SH-SY5Y (cell line): ENCODE measurements around the gene MITF.

Source experiments
- GATA2 ChIP-seq: IDR thresholded peaks from 2 replicates; pipeline ENCODE4 v1.6.1; 2011; ENCODE audit warnings: mild to moderate bottlenecking, low read depth, low read length
- GATA3 ChIP-seq: IDR thresholded peaks from 2 replicates; pipeline ENCODE4 v1.6.1; 2011; ENCODE audit warnings: low read depth, mild to moderate bottlenecking, low read length, moderate library complexity

DNA sequence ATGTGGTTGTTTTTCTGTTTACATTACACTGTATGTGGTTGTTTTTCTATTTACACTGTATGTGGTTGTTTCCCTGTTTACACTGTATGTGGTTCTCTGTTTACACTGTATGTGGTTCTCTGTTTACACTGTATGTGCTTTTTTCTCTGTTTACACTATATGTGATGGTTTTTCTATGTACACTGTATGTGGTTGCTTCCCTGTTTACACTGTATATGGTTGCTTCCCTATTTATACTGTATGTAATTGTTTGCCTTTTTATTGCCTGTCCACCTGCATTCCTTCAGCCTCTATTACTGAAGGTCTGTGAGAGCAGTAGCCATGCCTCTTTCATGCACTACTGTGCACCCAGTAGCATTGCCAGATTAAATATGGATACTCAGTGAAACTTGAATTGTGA lies 94.3 kb downstream of the MITF start:
- TF ChIP-seq GATA2, result no peak
- no peak for TF ChIP-seq GATA3
